SIG-M5 (cell line): ENCODE measurements around the gene PEF1.

Source experiments
- DNase-seq: peaks from one replicate; lab custom pipeline; 2025; lab: John Stamatoyannopoulos, UW

The PEF1 gene

DNA sequence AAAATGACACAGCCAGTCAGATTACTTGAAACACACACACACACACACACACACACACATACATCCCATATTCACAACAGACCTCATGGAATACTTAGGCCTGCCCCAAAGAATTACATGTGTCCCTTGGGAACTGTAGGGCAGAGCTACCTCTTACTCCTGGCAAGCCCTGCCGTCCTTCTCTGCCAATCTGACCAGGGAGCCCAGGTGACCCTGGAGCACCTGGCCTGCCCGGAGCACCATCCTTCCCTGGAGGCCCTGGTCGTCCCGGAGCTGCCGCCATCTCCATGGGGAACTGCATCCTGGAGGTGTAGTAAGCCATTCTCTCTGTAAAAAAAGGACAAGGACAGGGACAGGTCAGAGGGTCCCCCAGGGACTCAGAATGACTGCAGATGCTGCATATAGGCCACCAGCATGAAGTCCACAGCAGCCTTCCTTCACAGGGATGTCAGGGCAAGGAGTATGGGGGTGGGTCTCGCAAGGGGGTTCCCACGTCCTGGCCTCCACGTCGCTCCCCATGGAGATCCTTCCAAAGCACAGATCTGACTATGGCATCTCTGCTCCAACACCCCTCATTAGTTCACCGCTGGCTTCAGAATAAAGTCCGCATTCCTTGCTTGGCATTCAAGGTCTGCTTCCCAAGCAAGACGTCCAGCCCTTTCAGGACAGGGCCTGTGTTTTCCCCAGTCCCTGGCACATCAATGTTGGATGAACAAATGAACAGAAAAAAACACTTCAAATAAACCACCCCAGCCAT is 9.2 kb upstream of the PEF1 start:
- no peak for DNase-seq

DNA sequence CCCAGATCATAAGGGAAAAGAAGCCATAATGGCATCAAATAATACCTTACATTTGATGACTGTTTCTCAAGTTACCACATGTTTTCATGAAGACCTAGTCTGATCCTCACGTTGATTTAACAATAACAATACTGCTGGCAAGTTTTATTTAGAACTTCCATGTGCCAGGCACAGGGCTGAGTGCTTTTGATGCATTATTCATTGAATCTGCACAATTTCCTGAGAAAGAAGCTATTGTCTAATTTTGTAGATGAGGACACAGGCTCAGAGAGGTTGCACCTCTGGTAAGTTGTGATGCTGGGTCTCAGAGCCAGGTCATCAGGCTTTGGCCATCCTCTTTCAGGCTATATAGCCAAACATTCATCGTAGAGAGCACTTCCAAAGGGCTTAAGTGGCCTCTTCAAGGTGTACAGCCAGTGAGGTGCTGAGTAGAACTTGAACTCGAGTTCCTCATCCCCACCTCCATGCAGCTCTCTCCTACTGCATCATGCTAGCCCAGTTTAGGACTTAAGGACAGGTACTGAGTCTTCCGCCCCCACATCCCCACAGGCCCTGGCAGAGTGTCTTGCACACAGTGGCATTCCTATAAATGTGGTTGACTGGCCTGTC is 8.3 kb upstream of the PEF1 start:
- DNase-seq: no peak

GRCh38 chr1:31651766-31652165 is 7.1 kb upstream of the PEF1 start:
- DNase-seq: no peak

DNA sequence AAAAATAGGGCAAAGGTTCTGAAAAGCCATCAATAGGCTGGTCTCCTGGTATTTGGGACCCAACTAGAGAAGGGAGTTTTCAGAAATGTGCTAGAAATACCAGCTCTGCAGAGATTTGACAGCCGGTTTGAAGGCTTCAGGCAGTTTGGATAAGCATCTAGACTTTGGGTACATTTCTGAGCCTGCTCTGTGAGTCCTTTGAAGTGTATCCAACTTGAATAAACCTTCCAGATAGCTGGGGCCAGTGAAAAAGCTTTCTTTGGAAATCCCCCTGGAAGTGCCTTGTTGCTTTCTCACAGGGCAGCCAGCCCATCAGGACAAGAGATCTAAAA is 6.4 kb upstream of the PEF1 start:
- DNase-seq: no peak

GRCh38 chr1:31650161-31651088 is 5.7 kb upstream of the PEF1 start:
- no peak for DNase-seq

GRCh38 chr1:31648641-31649357 is 4.1 kb upstream of the PEF1 start:
- DNase-seq: no peak

DNA sequence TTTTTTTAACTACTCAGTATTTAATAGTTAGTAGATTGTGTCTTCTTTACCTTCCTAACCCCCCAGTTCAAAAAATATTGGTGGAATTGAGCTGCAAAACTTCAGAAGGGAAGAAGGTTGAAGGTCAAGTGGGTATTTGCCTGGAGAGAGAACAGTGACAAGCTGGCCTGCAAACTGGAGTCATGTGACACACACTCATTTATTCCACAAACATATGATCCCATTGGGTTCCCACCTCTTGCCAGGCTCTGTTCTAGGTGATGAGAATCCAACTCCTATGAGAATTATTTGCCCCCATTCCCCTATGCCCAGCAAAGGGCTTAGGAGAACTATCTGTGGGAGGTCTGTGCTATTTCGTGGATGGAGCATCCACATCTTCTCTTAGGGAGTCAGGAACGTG is 3.5 kb upstream of the PEF1 start:
- DNase-seq: no peak

GRCh38 chr1:31647106-31647505 is 2.4 kb upstream of the PEF1 start:
- DNase-seq: no peak

DNA sequence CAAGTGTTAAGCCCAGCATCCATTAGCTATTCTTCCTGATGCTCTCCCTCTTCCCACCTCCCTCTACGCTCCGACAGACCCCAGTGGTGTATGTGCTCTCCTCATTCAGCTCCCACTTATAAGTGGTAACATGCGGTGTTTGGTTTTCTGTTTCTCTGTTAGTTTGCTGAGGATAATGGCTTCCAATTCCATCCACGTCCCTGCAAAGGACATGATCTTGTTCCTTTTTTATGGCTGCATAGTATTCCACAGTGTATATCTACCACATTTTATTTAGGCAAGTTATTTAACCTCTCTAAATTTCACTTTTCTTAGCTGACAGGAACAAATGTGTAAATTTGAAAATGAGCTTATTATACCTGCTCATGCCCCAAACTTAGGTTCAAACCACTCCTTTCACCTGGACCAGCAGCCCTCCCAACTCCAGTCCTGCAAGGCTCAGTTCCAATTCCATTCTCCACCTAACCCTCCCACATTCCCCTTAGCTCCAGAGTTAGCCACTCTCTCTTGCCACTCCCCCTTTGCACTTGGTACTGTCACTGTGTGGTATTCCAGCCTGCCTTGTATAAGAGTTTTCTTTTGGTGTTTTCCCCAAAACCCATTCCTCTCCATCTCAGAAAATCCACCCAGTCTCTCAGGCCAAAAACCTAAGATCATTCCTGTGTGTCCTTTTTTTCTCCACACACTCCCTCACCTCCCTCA is 1.7 kb upstream of the PEF1 start:
- no peak for DNase-seq

GRCh38 chr1:31645274-31645568 is 545 bp upstream of the PEF1 start:
- no peak for DNase-seq

GRCh38 chr1:31643976-31644559 is 608 bp downstream of the PEF1 start:
- no peak for DNase-seq

DNA sequence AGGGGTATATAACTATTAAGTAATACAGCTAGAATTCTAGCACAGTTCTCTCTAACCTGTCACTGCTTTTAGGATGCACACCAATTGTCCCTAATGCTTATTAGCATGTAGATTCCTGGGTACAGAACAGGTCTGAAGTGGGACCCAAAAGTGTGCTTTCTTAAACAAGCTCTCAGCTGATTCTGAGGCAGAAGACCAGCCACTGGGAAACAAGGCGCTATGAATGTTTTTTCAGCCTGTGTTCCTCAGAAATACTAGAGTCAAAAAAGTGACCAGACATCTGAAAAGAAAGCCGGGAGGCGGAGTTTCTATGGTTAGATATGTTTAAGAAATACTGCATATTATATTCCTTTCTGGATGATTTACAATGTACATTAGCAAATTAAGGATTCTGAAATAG is 1.8 kb downstream of the PEF1 start:
- DNase-seq: no peak

DNA sequence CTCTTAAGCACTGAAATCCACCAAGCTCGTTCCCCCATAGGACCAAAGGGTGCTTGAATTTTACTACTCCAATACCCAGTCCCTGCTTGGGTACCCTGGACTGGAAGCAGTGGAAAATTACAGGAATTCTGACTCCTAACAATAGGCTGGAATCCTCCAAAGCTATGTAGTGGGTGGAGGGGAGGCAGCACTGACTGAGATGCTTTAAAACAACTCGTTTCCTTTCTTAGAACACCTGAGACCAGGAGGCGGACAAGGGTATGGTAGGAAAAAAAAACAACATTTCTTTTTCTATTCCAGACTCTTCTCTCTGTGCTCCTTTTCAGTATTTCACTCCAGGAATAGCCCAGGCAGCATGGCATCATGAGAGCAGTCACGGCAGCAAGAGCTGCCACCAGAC is 2.3 kb downstream of the PEF1 start:
- no peak for DNase-seq

DNA sequence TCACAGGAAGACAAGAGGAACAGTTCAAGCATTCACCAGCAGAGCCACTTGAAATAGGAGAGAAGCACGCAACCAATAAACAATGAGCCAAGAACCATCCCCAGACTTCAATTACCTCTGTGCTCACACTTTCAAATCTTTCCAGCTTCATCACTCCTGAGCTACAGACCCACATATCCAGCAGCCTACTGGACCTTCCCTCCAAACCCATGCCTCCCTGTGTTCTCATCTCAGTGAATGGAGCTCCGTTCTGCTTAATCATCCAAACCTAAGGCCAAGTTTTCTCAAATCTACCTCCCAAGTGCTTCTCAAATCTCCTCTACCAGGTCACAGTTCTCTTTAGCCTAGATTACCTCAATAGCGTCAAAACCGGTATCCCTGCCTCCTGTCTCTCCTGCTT is 3.7 kb downstream of the PEF1 start:
- DNase-seq: no peak

DNA sequence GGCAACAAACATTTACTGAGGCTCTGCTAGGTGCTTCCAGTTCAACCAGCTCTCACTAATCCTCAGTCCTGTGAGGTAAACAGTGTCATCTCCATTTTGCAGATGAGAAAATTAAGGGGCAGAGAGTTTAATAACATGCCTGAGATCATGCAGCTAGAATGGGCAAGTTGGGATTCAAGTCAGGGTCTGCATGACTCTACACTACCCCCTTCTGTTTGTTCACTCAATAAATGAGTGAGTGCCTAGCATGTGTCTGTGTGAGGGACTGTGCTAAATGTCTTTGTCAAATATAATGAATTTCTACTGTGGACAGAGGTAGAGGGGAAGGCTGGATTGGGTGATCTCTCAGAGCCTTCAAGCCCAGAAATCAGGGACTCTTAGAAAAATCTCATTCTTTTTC is 4.5 kb downstream of the PEF1 start:
- DNase-seq: no peak

- peak; percentile 71 for DNase-seq
These were observed 5.1 kb downstream of the PEF1 start for GRCh38 chr1:31639543-31639942.

- no peak for DNase-seq
These were observed 6.6 kb downstream of the PEF1 start for GRCh38 chr1:31637915-31638673.

DNA sequence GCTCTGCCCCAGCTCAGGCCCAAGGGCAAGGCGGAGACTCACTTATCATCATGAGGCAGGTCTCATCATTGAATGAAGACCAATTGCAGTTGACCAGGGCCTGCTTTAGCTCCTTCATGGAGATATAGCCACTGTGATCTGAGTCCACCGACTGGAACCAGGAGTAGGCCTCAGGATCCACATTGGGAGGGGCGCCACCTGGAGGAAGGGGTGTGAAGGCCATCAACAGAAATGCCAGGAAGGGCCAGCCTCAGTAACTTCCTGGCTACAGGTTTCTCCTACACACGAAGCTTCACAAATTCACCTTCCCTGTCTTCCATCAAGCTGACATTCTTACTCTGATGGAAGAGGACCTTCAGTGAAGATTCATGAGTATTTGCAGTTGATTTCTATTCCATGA is 11.6 kb downstream of the PEF1 start:
- no peak for DNase-seq

DNA sequence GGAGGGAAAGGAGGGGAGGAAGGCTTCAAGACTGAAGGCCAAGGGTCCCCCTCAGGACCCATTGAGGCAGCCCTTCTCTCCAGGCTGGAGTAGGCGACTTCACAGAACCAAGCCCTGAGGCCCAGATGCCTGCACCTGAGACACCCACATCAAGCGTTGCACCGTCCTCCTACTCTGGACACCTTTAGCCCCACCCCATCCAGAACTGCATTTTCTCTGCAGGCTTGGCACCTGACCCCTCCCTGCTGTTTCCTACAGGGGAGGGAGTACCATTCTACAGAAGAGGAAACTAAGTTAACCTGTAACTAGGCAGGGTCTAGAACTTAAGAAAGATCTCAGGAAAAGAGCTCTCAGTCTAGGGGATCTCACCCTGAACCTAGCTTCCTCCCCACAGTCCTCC is 12.0 kb downstream of the PEF1 start:
- DNase-seq: no peak

GRCh38 chr1:31628931-31629556 is 15.6 kb downstream of the PEF1 start:
- no peak for DNase-seq
